C4-2B (cell line): ENCODE results near the gene PTPRD.
A peak's percentile ranks its signal among the peaks of the same experiment; 100 is the strongest.

ENCODE experiments used
- H3K27ac ChIP-seq: fragments of 450-650 bp; 2 replicates; pipeline ENCODE4 v1.5.1; 2017
- CTCF ChIP-seq: fragments of 450-650 bp; conservative IDR thresholded peaks from 2 replicates; pipeline ENCODE4 v1.5.1; 2017; ENCODE audit warnings: mild to moderate bottlenecking
- ZFX ChIP-seq: fragments of 450-650 bp; IDR thresholded peaks from 2 replicates; pipeline ENCODE4 v1.6.1; 2017

PTPRD gene

DNA sequence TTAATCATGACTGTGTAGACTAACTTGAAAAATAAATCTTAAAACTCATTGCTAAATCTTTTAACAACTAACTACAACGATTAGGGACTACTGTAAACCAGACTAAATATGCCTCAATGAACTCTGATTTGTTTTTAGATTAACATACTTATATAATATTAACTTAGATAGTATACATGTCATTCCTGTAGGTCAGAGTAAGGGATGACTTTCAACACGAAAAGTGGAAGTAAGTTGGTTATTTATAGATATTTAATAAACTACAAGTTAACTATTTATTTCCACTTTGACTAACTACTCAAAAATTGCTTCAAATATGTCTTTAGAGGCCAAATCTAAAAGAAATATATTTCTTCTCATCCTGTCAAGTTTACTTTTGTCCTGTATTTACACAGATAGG lies 795.6 kb downstream of the PTPRD start:
- no peak overlapping the region for H3K27ac ChIP-seq
- TF ChIP-seq CTCF: no peak
- no peak for TF ChIP-seq ZFX

DNA sequence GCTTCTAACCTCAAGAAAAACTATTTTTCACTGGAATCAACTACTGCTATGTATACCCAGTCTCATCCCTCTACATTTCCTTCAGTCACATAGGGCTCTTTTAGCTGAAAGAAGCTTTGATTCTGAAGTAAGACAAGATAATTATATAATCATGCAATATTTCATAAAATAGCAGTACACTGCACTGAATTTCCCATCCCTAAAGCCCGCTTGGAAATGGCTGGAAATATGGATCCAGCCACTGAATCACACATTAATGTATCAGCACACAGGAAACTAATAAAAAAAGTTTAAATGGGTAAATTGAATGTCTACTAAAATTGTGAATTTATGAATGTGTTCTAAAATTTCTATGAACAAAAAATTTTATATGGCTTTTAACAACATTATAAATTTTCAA lies 808.7 kb downstream of the PTPRD start:
- H3K27ac ChIP-seq: no peak overlapping the region
- no peak for TF ChIP-seq ZFX
- no peak for TF ChIP-seq CTCF

DNA sequence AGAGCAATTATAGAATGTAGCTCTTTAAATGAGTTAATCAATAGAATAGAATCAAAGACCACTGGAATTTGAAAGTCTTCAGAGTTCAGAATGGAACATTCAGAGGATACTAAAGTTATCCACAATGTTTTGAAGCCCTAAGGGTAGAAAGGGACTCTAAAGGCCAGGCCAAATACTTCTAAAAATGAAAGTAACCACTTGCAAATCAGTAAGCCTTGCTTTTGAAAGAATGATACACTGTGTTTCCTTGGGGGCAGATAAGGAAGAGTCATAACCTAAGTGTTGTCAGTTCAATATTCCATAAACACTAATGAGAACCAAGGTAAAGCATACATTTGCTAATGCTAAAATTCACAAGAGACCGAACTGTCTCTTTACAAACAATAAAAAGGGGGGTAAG lies 813.5 kb downstream of the PTPRD start:
- no peak overlapping the region for H3K27ac ChIP-seq
- TF ChIP-seq CTCF (no peak), ZFX (no peak)

GRCh38 chr9:9792144-9792857 lies 820.5 kb downstream of the PTPRD start:
- H3K27ac ChIP-seq: no peak overlapping the region
- TF ChIP-seq ZFX (no peak), CTCF (no peak)

DNA sequence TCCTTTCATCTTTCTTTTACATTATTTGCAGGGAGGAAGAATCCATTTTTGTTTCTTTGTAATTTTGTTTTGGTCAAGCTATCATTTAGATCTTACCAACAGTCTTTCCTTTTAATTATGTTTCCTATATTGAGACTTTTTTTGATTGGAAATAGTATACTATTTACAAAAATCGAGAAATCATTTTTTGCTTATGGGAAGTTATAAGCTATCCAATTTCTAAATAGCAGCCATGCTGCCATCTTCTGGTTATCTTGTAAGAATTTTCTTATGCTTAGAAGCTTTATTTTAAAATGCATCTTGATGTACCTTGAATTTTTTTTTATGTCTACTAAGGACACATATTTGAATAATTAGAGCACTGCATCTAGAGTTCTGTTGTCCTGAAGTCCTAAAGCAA lies 821.2 kb downstream of the PTPRD start:
- no peak for TF ChIP-seq ZFX
- peak; percentile 40 for TF ChIP-seq CTCF
- H3K27ac ChIP-seq: no peak overlapping the region

GRCh38 chr9:9790216-9790872 lies 822.5 kb downstream of the PTPRD start:
- H3K27ac ChIP-seq: no peak overlapping the region
- TF ChIP-seq CTCF (peak; percentile 92), ZFX (no peak)

DNA sequence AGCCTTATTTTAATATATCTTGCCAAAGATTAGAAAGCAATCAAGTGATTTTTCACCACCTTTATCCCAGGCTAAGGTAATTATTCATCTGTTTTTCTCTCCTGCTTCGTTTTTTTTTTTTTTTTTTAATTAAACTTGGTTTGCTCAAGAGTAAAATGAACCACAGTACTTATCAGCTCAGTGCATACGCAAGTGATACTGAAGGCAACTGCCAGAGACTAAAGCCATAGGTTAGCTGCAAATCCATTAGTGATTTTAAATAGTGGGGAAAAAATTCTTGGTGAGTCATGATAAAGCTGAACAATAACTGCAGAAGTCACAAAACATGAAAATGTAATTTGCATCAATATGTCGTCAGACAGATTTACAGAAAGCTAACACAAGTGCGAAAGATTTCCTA lies 829.1 kb downstream of the PTPRD start:
- no peak for TF ChIP-seq ZFX
- no peak for TF ChIP-seq CTCF

More for the DNA sequence above, 829.1 kb downstream of the PTPRD start:
- no peak overlapping the region for H3K27ac ChIP-seq
